HEK293T (cell line): ENCODE measurements around the gene BIVM.

ENCODE experiments used
- ARNT ChIP-seq: fragments of 450-650 bp; IDR thresholded peaks from 2 replicates; pipeline ENCODE4 v1.6.1; 2017; ENCODE audit warnings: mild to moderate bottlenecking
- BHLHE40 ChIP-seq: fragments of 450-650 bp; IDR thresholded peaks from 2 replicates; pipeline ENCODE4 v1.6.1; 2016; ENCODE audit warnings: mild to moderate bottlenecking, moderate library complexity, borderline replicate concordance
- FOXK2 ChIP-seq: fragments of 450-650 bp; IDR thresholded peaks from 2 replicates; pipeline ENCODE4 v1.6.1; 2016; ENCODE audit warnings: mild to moderate bottlenecking
- FOXM1 ChIP-seq: fragments of 450-650 bp; IDR thresholded peaks from 2 replicates; pipeline ENCODE4 v1.6.1; 2017; ENCODE audit warnings: mild to moderate bottlenecking, borderline replicate concordance
- PKNOX1 ChIP-seq: fragments of 450-650 bp; IDR thresholded peaks from 2 replicates; pipeline ENCODE4 v1.6.1; 2016
- ZNF384 ChIP-seq: fragments of 450-650 bp; IDR thresholded peaks from 2 replicates; pipeline ENCODE4 v1.6.1; 2016

GRCh38 chr13:102757006-102757405 lies 41.9 kb upstream of the BIVM start:
- TF ChIP-seq PKNOX1 (no peak), FOXM1 (no peak), BHLHE40 (no peak), ARNT (no peak), FOXK2 (no peak), ZNF384 (no peak)
